IMR-90 (cell line): ENCODE data around the gene LAMTOR3. TPM values are rescaled to one million over a fixed set of nuclear protein-coding genes. Genes with fewer than 3 reads are reported as not detected.

Source experiments
- ATAC-seq: fragments of 200-7000 bp; cut with Tn5 transposase; 2 replicates; pipeline ENCODE4 v1.9.1; 2020; ENCODE audit warnings: low read depth, mild to moderate bottlenecking, moderate library complexity
- BruUV-seq: library from RNA; stranded (reverse); fragments of 400-500 nt; replicated peaks from 2 replicates; lab custom pipeline; 2021; lab: Mats Ljungman, UMichigan
- CTCF ChIA-PET: fragments of 300-600 bp; formaldehyde crosslinking; extraction: SDS; loops from one replicate; lab custom pipeline; 2021; ENCODE audit warnings: antibody characterized with exemption; lab: Yijun Ruan, JAX
- POLR2A ChIA-PET: fragments of 300-600 bp; sonication (Branson Sonifier 250); formaldehyde crosslinking; loops from one replicate; lab custom pipeline; 2022; ENCODE audit warnings: antibody characterized with exemption; ENCODE audit not compliant: unreplicated experiment; lab: Charles Lee
- DNase-seq: peaks from one replicate; pipeline ENCODE4 v3.0.0; 2013
- H2AFZ ChIP-seq: replicated peaks from 2 replicates; pipeline ENCODE3; 2013; ENCODE audit warnings: low read length, mild to moderate bottlenecking; ENCODE audit not compliant: poor library complexity
- H2AK5ac ChIP-seq: 2 replicates; pipeline ENCODE4 v1.6.1; 2013; ENCODE audit warnings: low read depth, low read length, inconsistent platforms
- H2AK9ac ChIP-seq: replicated peaks from 2 replicates; pipeline ENCODE3; 2013; ENCODE audit warnings: mild to moderate bottlenecking, low read depth, low read length, moderate library complexity; ENCODE audit not compliant: poor library complexity
- H2BK120ac ChIP-seq: 2 replicates; pipeline ENCODE4 v1.6.1; 2013; ENCODE audit warnings: low read depth, low read length, inconsistent platforms
- H2BK15ac ChIP-seq: 3 replicates; pipeline ENCODE4 v1.6.1; 2013; ENCODE audit warnings: low read depth, low read length, inconsistent platforms
- H2BK20ac ChIP-seq: 2 replicates; pipeline ENCODE4 v1.6.1; 2013; ENCODE audit warnings: low read depth, mild to moderate bottlenecking, inconsistent platforms, low read length, moderate library complexity
- H2BK5ac ChIP-seq: 2 replicates; pipeline ENCODE4 v1.6.1; 2013; ENCODE audit warnings: mild to moderate bottlenecking, low read depth, low read length, inconsistent platforms; ENCODE audit not compliant: poor library complexity, severe bottlenecking
- H3K14ac ChIP-seq: replicated peaks from 2 replicates; pipeline ENCODE4 v1.6.1; 2013; ENCODE audit warnings: low read depth, low read length, inconsistent platforms
- H3K18ac ChIP-seq: 2 replicates; pipeline ENCODE4 v1.6.1; 2013; ENCODE audit warnings: low read depth, low read length, control low read depth
- H3K23ac ChIP-seq: 2 replicates; pipeline ENCODE4 v1.6.1; 2013; ENCODE audit warnings: low read depth, low read length, inconsistent platforms
- H3K27ac ChIP-seq: 2 replicates; pipeline ENCODE4 v1.5.1; 2013; ENCODE audit warnings: mild to moderate bottlenecking, control low read depth, low read length; ENCODE audit not compliant: insufficient read depth
- H3K27me3 ChIP-seq: 2 replicates; pipeline ENCODE4 v1.6.1; 2013; ENCODE audit warnings: low read length; ENCODE audit not compliant: control insufficient read depth, insufficient read depth
- H3K36me3 ChIP-seq: 2 replicates; pipeline ENCODE4 v1.6.1; 2013; ENCODE audit warnings: low read length, mixed read lengths; ENCODE audit not compliant: control insufficient read depth, insufficient read depth
- H3K4ac ChIP-seq: 2 replicates; pipeline ENCODE4 v1.6.1; 2013; ENCODE audit warnings: low read depth, low read length, inconsistent platforms
- H3K4me1 ChIP-seq: 2 replicates; pipeline ENCODE4 v1.6.1; 2013; ENCODE audit warnings: low read length, mixed read lengths; ENCODE audit not compliant: control insufficient read depth, insufficient read depth
- H3K4me2 ChIP-seq: 2 replicates; pipeline ENCODE4 v1.6.1; 2013; ENCODE audit warnings: low read depth, mild to moderate bottlenecking, control low read depth, low read length, moderate library complexity
- H3K4me3 ChIP-seq: 2 replicates; pipeline ENCODE4 v1.5.1; 2013; ENCODE audit warnings: low read depth, mild to moderate bottlenecking, control low read depth, low read length, moderate library complexity; ENCODE audit not compliant: insufficient read depth
- H3K56ac ChIP-seq: 2 replicates; pipeline ENCODE4 v1.6.1; 2013; ENCODE audit warnings: low read length, inconsistent platforms; ENCODE audit not compliant: insufficient read depth; ENCODE audit errors: extremely low read depth
- H3K79me1 ChIP-seq, 2 experiments: 2 replicates each; pipeline ENCODE4 v1.6.1; 2013; ENCODE audit warnings: low read length in 2 of 2, inconsistent platforms in 1 of 2, low read depth in 1 of 2
- H3K9ac ChIP-seq: 2 replicates; pipeline ENCODE4 v1.6.1; 2013; ENCODE audit warnings: low read depth, low read length, control low read depth
- H3K9me1 ChIP-seq: 2 replicates; pipeline ENCODE4 v1.6.1; 2013; ENCODE audit warnings: low read length, inconsistent platforms; ENCODE audit not compliant: insufficient read depth
- H3K9me3 ChIP-seq: 2 replicates; pipeline ENCODE4 v1.6.1; 2013; ENCODE audit warnings: low read length; ENCODE audit not compliant: control insufficient read depth, insufficient read depth
- H4K20me1 ChIP-seq: 2 replicates; pipeline ENCODE4 v1.6.1; 2013; ENCODE audit warnings: low read length, inconsistent platforms; ENCODE audit not compliant: insufficient read depth
- H4K5ac ChIP-seq: 2 replicates; pipeline ENCODE4 v1.6.1; 2013; ENCODE audit warnings: mild to moderate bottlenecking, low read depth, low read length, control low read depth
- H4K8ac ChIP-seq, 2 experiments: 2 replicates each; pipeline ENCODE4 v1.6.1; 2013; ENCODE audit warnings: low read depth in 2 of 2, low read length in 2 of 2, control low read depth in 1 of 2, inconsistent platforms in 1 of 2
- H4K91ac ChIP-seq: 2 replicates; pipeline ENCODE4 v1.6.1; 2013; ENCODE audit warnings: low read depth, low read length, inconsistent platforms; ENCODE audit not compliant: insufficient read depth
- CEBPB ChIP-seq: IDR thresholded peaks from 2 replicates; pipeline ENCODE4 v1.6.1; 2012; ENCODE audit warnings: low read depth, low read length, improper control_type of control experiment
- CHD1 ChIP-seq: IDR thresholded peaks from 2 replicates; pipeline ENCODE4 v1.6.1; 2012; ENCODE audit warnings: low read depth, low read length, improper control_type of control experiment
- CTCF ChIP-seq: conservative IDR thresholded peaks from 2 replicates; pipeline ENCODE4 v1.5.1; 2012; ENCODE audit warnings: mild to moderate bottlenecking, low read depth, low read length, improper control_type of control experiment
- ELK1 ChIP-seq: fragments of 150-350 bp; IDR thresholded peaks from 2 replicates; pipeline ENCODE4 v1.6.1; 2016; ENCODE audit warnings: low read depth, mild to moderate bottlenecking, low read length, moderate library complexity, borderline replicate concordance
- FOS ChIP-seq: fragments of 150-350 bp; IDR thresholded peaks from 2 replicates; pipeline ENCODE4 v1.6.1; 2016; ENCODE audit warnings: low read depth, low read length
- MAFK ChIP-seq: IDR thresholded peaks from 2 replicates; pipeline ENCODE4 v1.6.1; 2012; ENCODE audit warnings: low read depth, low read length, improper control_type of control experiment
- NFE2L2 ChIP-seq: fragments of 150-350 bp; IDR thresholded peaks from 2 replicates; pipeline ENCODE4 v1.6.1; 2016; ENCODE audit warnings: low read depth, mild to moderate bottlenecking, low read length
- POLR2A ChIP-seq: IDR thresholded peaks from 2 replicates; pipeline ENCODE4 v1.6.1; 2012; ENCODE audit warnings: mild to moderate bottlenecking, low read depth, low read length
- RAD21 ChIP-seq: IDR thresholded peaks from 2 replicates; pipeline ENCODE4 v1.6.1; 2012; ENCODE audit warnings: low read length, improper control_type of control experiment
- RCOR1 ChIP-seq: IDR thresholded peaks from 2 replicates; pipeline ENCODE4 v1.6.1; 2012; ENCODE audit warnings: mild to moderate bottlenecking, low read length, improper control_type of control experiment; ENCODE audit not compliant: insufficient replicate concordance
- SMC3 ChIP-seq: fragments of 150-350 bp; IDR thresholded peaks from 2 replicates; pipeline ENCODE4 v1.6.1; 2016; ENCODE audit warnings: low read depth, mild to moderate bottlenecking, antibody characterized with exemption, low read length, moderate library complexity
- WGBS, 2 experiments: methylation state at CpG; one replicate each; pipeline versions ENCODE4 v1.1.5 to v1.1.7; 2013; ENCODE audit warnings: missing lambda C conversion rate in 2 of 2; ENCODE audit not compliant: insufficient read length in 1 of 2; ENCODE audit errors: extremely low coverage in 2 of 2; 5-methylcytosine and 5-hydroxymethylcytosine counted together
- dilution Hi-C: fragments of 300-500 bp; cut with HindIII; formaldehyde crosslinking; loops from one replicate; pipeline ENCODE4 v1.14.3; 2018; ENCODE audit warnings: low sequenced_read_pairs; ENCODE audit not compliant: unreplicated experiment
- in situ Hi-C: fragments of 300-500 bp; cut with MboI; formaldehyde crosslinking; loops from 3 replicates; pipeline ENCODE4 v1.14.3; 2019; ENCODE audit warnings: low sequenced_read_pairs, inconsistent platforms, mixed read lengths
- intact Hi-C: fragments of 100-400 bp; cut with micrococcal nuclease; formaldehyde crosslinking; loops from 2 replicates; pipeline ENCODE4 v1.10.0; 2022
- polyA plus RNA-seq, 3 experiments: library from polyadenylated mRNA; depleted of rRNA; stranded (reverse); fragments of >200 nt; gene quantifications; 2 replicates each; pipeline ENCODE4 v1.2.3, GENCODE V29; 2012; ENCODE audit warnings: low replicate concordance in 1 of 3
- total RNA-seq: library from RNA; depleted of rRNA; stranded (reverse); fragments of >200 nt; gene quantifications from 2 replicates; pipeline ENCODE4 v1.2.3, GENCODE V29; 2012

Gene LAMTOR3
- total and polyA plus RNA-seq, 2 of the 4 experiments (the other 2 are of a cell fraction), result 28.6 to 35.7 TPM

- no peak overlapping the region for H3K23ac ChIP-seq
- peaks cover 9% of the 10 kb centered on the region in 2 experiments for H3K79me1 ChIP-seq
- ChIA-PET POLR2A (no interaction called here), CTCF (no interaction called here)
- no peak overlapping the region for H3K4me3 ChIP-seq
- no peak overlapping the region for H3K18ac ChIP-seq
- H3K27ac ChIP-seq, result no peak overlapping the region
- no peak overlapping the region for H3K4me2 ChIP-seq
- H3K9me3 ChIP-seq, result no peaks in the 10 kb centered on the region
- no peak overlapping the region for H2AFZ ChIP-seq
- H2AK9ac ChIP-seq, result no peak overlapping the region
- no peak for TF ChIP-seq POLR2A
- TF ChIP-seq RAD21, result no peak
- no peak for TF ChIP-seq CEBPB
- no peak for TF ChIP-seq SMC3
- no peak for TF ChIP-seq FOS
- no peak for TF ChIP-seq RCOR1
- no peak for TF ChIP-seq ELK1
- no peak for TF ChIP-seq CHD1
- TF ChIP-seq NFE2L2, result no peak
- no peak for TF ChIP-seq CTCF
- TF ChIP-seq MAFK, result no peak
- H3K9me1 ChIP-seq, result 0 out of 2 replicates have a peak, but pooled peaks cover 4% of the 10 kb centered on the region
- no peak overlapping the region for H2BK120ac ChIP-seq
- H3K9ac ChIP-seq, result no peak overlapping the region
- no peak overlapping the region for H3K56ac ChIP-seq
- H3K36me3 ChIP-seq, result peaks cover 13% of the 10 kb centered on the region
- H3K4me1 ChIP-seq, result no peaks in the 10 kb centered on the region
- intact Hi-C loops, result no loop called here
- H2BK15ac ChIP-seq, result no peak overlapping the region
- WGBS, 2 experiments, result no CpG with 5 or more reads among the region's 3 CpGs
- H4K5ac ChIP-seq, result no peak overlapping the region
- H4K8ac ChIP-seq, result no peak overlapping the region
- H2AK5ac ChIP-seq, result no peak overlapping the region
- no peaks in the 10 kb centered on the region for H3K27me3 ChIP-seq
- H2BK20ac ChIP-seq, result no peak overlapping the region
- BruUV-seq, result TSS peak; percentile 2
- no peaks in the 10 kb centered on the region for H4K20me1 ChIP-seq
- no peak for DNase-seq
- in situ Hi-C loops, result no loop called here
- no peak overlapping the region for H3K14ac ChIP-seq
- no peak overlapping the region for H4K91ac ChIP-seq
- dilution Hi-C loops, result no loop called here
- no peak overlapping the region for H3K4ac ChIP-seq
- ATAC-seq, result no peak
- H2BK5ac ChIP-seq, result no peak overlapping the region
These were observed 23.3 kb upstream of the LAMTOR3 start for GRCh38 chr4:99917575-99917974.
